Neural crest cell (in vitro differentiated cells): ENCODE data around the gene SLC40A1. TPM values are rescaled to one million over a fixed set of nuclear protein-coding genes. Genes with fewer than 3 reads are reported as not detected.

Experiments used
- DNase-seq: peaks from one replicate; pipeline ENCODE4 v3.0.0; 2021; ENCODE audit warnings: low read depth, mixed read lengths, low spot score
- H3K27ac Mint-ChIP-seq: one replicate; pipeline ENCODE4 v1.8.0; 2021; ENCODE audit warnings: mild to moderate bottlenecking, mixed read lengths; ENCODE audit not compliant: unreplicated experiment
- H3K27me3 Mint-ChIP-seq: 2 replicates; pipeline ENCODE4 v1.8.0; 2021; ENCODE audit warnings: low read depth, mild to moderate bottlenecking, mixed read lengths
- H3K36me3 Mint-ChIP-seq: 2 replicates; pipeline ENCODE4 v1.8.0; 2021; ENCODE audit warnings: low read depth, mild to moderate bottlenecking, mixed read lengths
- H3K4me1 Mint-ChIP-seq: 2 replicates; pipeline ENCODE4 v1.8.0; 2021; ENCODE audit warnings: mixed read lengths
- H3K4me3 Mint-ChIP-seq: one replicate; pipeline ENCODE4 v1.8.0; 2021; ENCODE audit warnings: mild to moderate bottlenecking, mixed read lengths
- H3K9me3 Mint-ChIP-seq: 2 replicates; pipeline ENCODE4 v1.8.0; 2021; ENCODE audit warnings: mixed read lengths
- CTCF ChIP-seq: fragments of 200-600 bp; sonication (generic); conservative IDR thresholded peaks from 2 replicates; pipeline ENCODE4 v1.5.0; 2021; ENCODE audit warnings: antibody characterized with exemption, mild to moderate bottlenecking
- total RNA-seq: library from RNA; stranded (reverse); gene quantifications from 2 replicates; pipeline ENCODE4 v1.2.1, GENCODE V29; 2021

SLC40A1 gene
- total RNA-seq, 1 donor from 2014 or later = 2.6 TPM

DNA sequence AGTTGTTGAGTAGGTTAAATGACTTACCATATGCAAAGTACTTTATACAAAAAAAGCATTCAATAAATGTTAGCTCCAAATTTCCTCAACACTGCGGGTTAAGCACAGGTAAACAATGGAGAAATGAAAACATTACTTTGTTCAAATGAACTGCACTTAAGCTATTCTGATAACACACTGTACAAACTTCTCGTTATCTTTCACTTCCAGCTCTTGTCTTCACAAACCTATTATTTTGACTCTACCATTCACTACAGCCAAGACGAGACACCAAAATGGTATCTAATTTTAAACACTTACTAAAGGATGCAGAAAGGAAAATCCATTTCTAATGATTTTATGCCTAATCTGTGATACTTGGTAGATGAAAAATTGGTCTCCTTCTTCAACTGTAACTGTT lies 43.8 kb downstream of the SLC40A1 start:
- Mint-ChIP-seq H3K4me1 (peaks cover 4% of the 10 kb centered on the region), H3K4me3 (no peak overlapping the region), H3K27me3 (no peaks in the 10 kb centered on the region), H3K9me3 (no peaks in the 10 kb centered on the region), H3K36me3 (no peaks in the 10 kb centered on the region), H3K27ac (no peak overlapping the region)
- TF ChIP-seq CTCF = no peak
- no peak for DNase-seq

GRCh38 chr2:189534854-189535832 lies 45.4 kb downstream of the SLC40A1 start:
- no peaks in the 10 kb centered on the region for H3K9me3 Mint-ChIP-seq
- DNase-seq = no peak
- peaks cover 1% of the 10 kb centered on the region for H3K4me1 Mint-ChIP-seq
- TF ChIP-seq CTCF = no peak
- H3K27ac Mint-ChIP-seq = no peak overlapping the region
- H3K36me3 Mint-ChIP-seq = no peaks in the 10 kb centered on the region
- H3K27me3 Mint-ChIP-seq = no peaks in the 10 kb centered on the region
- H3K4me3 Mint-ChIP-seq = no peak overlapping the region

GRCh38 chr2:189533288-189534035 lies 47.1 kb downstream of the SLC40A1 start:
- no peak for TF ChIP-seq CTCF
- Mint-ChIP-seq H3K4me1 (no peaks in the 10 kb centered on the region), H3K36me3 (no peaks in the 10 kb centered on the region), H3K27ac (no peak overlapping the region), H3K4me3 (no peak overlapping the region), H3K27me3 (no peaks in the 10 kb centered on the region), H3K9me3 (no peaks in the 10 kb centered on the region)
- no peak for DNase-seq

GRCh38 chr2:189530965-189531637 lies 49.5 kb downstream of the SLC40A1 start:
- H3K9me3 Mint-ChIP-seq = no peaks in the 10 kb centered on the region
- no peak overlapping the region for H3K27ac Mint-ChIP-seq
- DNase-seq = no peak
- no peak overlapping the region for H3K4me3 Mint-ChIP-seq
- H3K36me3 Mint-ChIP-seq = no peaks in the 10 kb centered on the region
- no peaks in the 10 kb centered on the region for H3K4me1 Mint-ChIP-seq
- no peak for TF ChIP-seq CTCF
- no peaks in the 10 kb centered on the region for H3K27me3 Mint-ChIP-seq

- no peak overlapping the region for H3K27ac Mint-ChIP-seq
- no peak for DNase-seq
- H3K36me3 Mint-ChIP-seq = no peaks in the 10 kb centered on the region
- no peaks in the 10 kb centered on the region for H3K9me3 Mint-ChIP-seq
- H3K4me3 Mint-ChIP-seq = no peak overlapping the region
- no peaks in the 10 kb centered on the region for H3K27me3 Mint-ChIP-seq
- TF ChIP-seq CTCF = no peak
- H3K4me1 Mint-ChIP-seq = no peaks in the 10 kb centered on the region
Observed at GRCh38 chr2:189528617-189529016, 52.0 kb downstream of the SLC40A1 start.
